Kidney epithelial cell (primary cell): ENCODE results near the gene JPH3. TPM values are rescaled to one million over a fixed set of nuclear protein-coding genes. Genes with fewer than 3 reads are reported as not detected.
A peak's percentile ranks its signal among the peaks of the same experiment; 100 is the strongest.

Experiments
- DNase-seq: peaks from one replicate; pipeline ENCODE4 v3.0.0-alpha.2; 2010; ENCODE audit warnings: low read depth
- H3K27me3 ChIP-seq: 2 replicates; pipeline ENCODE4 v1.6.0; 2011; ENCODE audit warnings: low read length; ENCODE audit not compliant: control insufficient read depth, insufficient read depth
- H3K36me3 ChIP-seq: 2 replicates; pipeline ENCODE4 v1.5.1; 2011; ENCODE audit warnings: low read length; ENCODE audit not compliant: control insufficient read depth, insufficient read depth
- H3K4me3 ChIP-seq: 2 replicates; pipeline ENCODE4 v1.5.1; 2011; ENCODE audit warnings: low read depth, mild to moderate bottlenecking, control low read depth, low read length
- total RNA-seq: library from RNA; depleted of rRNA; stranded (reverse); fragments of >200 nt; gene quantifications from 2 replicates; pipeline ENCODE4 v1.2.3, GENCODE V29; 2015
- TF ChIP-seq, protein P1 (sequence below): IDR thresholded peaks from 2 replicates; pipeline ENCODE4 v1.5.1; 2011; ENCODE audit warnings: mild to moderate bottlenecking, moderate library complexity, low read length, control low read depth, inconsistent platforms; ENCODE audit not compliant: insufficient read depth, poor library complexity, severe bottlenecking

Gene JPH3
- total RNA-seq, 1 donor from 2014 or later, result 2.1 TPM

DNA sequence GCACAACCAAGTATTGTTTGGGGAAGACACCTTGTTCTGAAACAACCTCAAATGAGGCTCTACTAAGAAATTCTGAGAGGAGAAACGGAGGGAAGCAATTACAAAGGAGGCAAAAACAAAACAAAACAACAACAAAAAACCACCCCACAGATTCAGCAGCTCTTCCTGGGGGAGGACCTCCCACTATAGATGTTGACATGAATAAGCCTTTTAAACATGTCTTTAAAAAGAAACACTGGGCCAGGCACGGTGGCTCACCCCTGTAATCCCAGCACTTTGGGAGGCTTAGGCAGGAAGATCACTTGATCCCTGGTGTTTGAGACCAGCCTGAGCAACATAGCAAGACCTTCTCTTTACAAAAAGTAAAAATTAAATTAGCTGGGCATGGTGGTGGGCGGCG lies 22.6 kb upstream of the JPH3 start:
- TF ChIP-seq, protein P1, sequence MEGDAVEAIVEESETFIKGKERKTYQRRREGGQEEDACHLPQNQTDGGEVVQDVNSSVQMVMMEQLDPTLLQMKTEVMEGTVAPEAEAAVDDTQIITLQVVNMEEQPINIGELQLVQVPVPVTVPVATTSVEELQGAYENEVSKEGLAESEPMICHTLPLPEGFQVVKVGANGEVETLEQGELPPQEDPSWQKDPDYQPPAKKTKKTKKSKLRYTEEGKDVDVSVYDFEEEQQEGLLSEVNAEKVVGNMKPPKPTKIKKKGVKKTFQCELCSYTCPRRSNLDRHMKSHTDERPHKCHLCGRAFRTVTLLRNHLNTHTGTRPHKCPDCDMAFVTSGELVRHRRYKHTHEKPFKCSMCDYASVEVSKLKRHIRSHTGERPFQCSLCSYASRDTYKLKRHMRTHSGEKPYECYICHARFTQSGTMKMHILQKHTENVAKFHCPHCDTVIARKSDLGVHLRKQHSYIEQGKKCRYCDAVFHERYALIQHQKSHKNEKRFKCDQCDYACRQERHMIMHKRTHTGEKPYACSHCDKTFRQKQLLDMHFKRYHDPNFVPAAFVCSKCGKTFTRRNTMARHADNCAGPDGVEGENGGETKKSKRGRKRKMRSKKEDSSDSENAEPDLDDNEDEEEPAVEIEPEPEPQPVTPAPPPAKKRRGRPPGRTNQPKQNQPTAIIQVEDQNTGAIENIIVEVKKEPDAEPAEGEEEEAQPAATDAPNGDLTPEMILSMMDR, result no peak
- DNase-seq, result no peak
- no peak overlapping the region for H3K4me3 ChIP-seq
- H3K27me3 ChIP-seq, result peaks cover 3% of the 10 kb centered on the region
- no peaks in the 10 kb centered on the region for H3K36me3 ChIP-seq

DNA sequence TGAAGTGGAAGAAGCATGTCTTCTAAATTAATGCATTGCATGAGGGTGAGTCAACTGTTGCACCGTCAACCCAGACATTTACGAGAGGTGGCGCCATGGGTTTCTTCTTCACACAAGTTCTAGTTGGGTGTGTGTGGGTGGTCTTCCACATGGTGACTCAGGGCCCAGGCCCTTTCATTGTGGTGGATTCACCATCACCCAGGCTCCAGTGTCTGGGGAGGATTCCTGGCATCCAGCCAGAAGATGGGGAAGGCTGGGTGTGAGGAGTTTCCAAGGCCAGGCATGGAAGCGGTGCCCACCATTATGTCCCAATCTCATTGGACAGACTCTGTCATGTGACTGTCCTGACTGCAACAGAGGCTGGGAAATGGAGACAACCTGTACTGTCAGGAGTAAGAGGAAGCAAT lies 21.4 kb upstream of the JPH3 start:
- TF ChIP-seq, protein P1, result no peak
- Histone ChIP-seq H3K27me3 (no peaks in the 10 kb centered on the region), H3K4me3 (no peak overlapping the region), H3K36me3 (no peaks in the 10 kb centered on the region)
- DNase-seq, result peak; percentile 68

DNA sequence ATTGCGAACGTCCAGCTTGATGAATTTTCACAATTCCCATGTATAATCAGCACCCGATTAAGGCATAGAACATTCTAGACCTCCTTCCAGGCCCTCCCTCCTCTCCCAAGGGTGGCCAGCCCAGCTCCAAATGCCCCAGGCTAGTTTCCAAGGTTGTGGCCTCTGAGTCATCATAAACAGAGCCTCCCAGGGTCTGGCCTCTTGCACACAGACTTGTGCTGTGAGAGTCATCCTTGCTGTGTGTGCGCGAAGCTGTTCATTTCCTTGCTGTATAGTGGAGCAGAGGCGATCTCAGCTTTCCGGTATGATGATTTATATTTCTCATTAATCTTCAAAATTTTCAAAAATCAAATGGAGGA lies 20.5 kb upstream of the JPH3 start:
- Histone ChIP-seq H3K27me3 (peaks cover 3% of the 10 kb centered on the region), H3K36me3 (no peaks in the 10 kb centered on the region), H3K4me3 (no peak overlapping the region)
- peak; percentile 90 for DNase-seq
- TF ChIP-seq, protein P1, result no peak

DNA sequence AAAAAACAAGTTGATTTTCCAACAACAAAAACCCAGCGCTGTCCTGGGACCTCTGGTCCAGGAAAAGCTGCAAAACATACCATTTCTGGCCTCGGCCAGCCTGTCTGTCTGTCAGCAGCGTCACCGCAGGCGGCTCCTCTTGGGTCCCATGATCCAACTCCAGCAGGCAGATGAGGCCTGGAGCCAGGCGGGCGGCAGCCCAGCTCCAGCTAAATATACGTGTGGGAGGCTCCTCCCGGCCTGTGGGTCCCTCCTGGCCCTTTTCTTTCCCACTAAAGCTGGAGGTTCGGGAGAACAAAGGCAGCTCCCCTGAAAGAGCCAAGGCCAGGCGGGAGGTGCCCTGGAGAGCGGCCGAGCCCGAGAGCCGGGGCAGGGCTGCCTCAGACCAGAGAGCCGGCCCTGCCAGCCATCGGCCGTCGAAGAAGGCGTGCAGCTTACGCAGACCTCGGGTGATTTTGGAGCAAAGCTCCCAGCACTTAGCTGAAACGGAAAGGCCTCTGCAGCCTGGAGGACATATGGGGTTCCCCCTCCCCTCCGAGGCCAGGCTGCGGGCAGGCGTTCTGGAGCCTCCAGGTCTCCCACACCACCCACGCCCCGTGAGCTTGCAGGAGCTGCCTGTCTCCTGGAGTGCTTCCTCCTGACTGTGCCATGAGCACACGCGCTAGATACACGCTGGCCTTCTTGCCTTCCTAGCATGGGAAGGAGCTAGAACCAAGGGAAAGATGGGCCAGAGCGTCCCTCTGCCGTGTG lies 19.9 kb upstream of the JPH3 start:
- DNase-seq, result no peak
- peaks cover 4% of the 10 kb centered on the region for H3K27me3 ChIP-seq
- TF ChIP-seq, protein P1, result no peak
- H3K4me3 ChIP-seq, result no peak overlapping the region
- no peaks in the 10 kb centered on the region for H3K36me3 ChIP-seq

DNA sequence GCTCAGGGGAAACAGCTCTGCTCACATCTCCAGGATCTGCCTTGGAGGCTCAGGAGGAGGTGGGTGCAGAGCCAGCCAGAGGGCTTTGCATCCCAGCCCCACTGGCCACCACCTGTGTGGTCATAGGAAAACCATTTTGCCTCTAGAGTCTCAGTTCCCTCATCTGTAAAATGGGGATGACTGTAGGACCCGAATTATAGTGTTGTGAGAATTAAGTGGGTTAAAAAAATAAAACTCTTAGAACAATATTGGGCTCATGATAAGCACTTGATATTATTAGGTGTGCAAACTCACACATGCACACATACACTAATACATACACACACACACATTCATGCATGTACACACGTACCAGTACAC lies 19.4 kb upstream of the JPH3 start:
- TF ChIP-seq, protein P1, result no peak
- H3K4me3 ChIP-seq, result no peak overlapping the region
- no peaks in the 10 kb centered on the region for H3K36me3 ChIP-seq
- DNase-seq, result no peak
- peaks cover 7% of the 10 kb centered on the region for H3K27me3 ChIP-seq
